ENCODE measurements around the gene SLC45A2. TPM values are rescaled to one million over a fixed set of nuclear protein-coding genes. Genes with fewer than 3 reads are reported as not detected.

The SLC45A2 gene
- total RNA-seq, 1 donor from 2014 or later: not detected

- Histone ChIP-seq H3K9me3 (ENCODE audit: low read depth) (no peaks in the 10 kb centered on the region), H3K9ac (no peak overlapping the region), H3K36me3 (no peaks in the 10 kb centered on the region), H3K4me1 (peaks cover 13% of the 10 kb centered on the region), H3K4me3 (no peak overlapping the region), H3K4me2 (no peak overlapping the region), H3K27me3 (no peaks in the 10 kb centered on the region), H3F3A (ENCODE audit: low read depth) (no peaks in the 10 kb centered on the region), H2AFZ (replicated peaks) (no peak overlapping the region), H4K20me1 (ENCODE audit: low read depth) (peaks cover 6% of the 10 kb centered on the region), H3K27ac (no peak overlapping the region), H3K79me2 (ENCODE audit: low read depth) (no peaks in the 10 kb centered on the region)
- Mint-ChIP-seq H3K9me3 (no peaks in the 10 kb centered on the region), H3K27ac (no peak overlapping the region), H3K4me1 (peaks cover 17% of the 10 kb centered on the region), H3K27me3 (ENCODE audit: insufficient read depth, low read depth) (no peaks in the 10 kb centered on the region), H3K36me3 (peaks cover 9% of the 10 kb centered on the region), H3K4me3 (no peak overlapping the region)
- TF ChIP-seq CTCF (IDR thresholded peaks at IDR 0.05): peak; percentile 67
- no peak for TF ChIP-seq EZH2 (IDR thresholded peaks at IDR 0.05)
- TF ChIP-seq EZH2phosphoT487 (IDR thresholded peaks at IDR 0.05): no peak
- peak; percentile 58 for DNase-seq (ENCODE audit: low spot score)
These were observed 13.0 kb upstream of the SLC45A2 start for GRCh38 chr5:33997331-33997983.

- peaks cover 6% of the 10 kb centered on the region for H4K20me1 ChIP-seq (ENCODE audit: low read depth)
- no peak overlapping the region for H3K4me2 ChIP-seq
- TF ChIP-seq CTCF (IDR thresholded peaks at IDR 0.05): no peak
- TF ChIP-seq EZH2phosphoT487 (IDR thresholded peaks at IDR 0.05): no peak
- TF ChIP-seq EZH2 (IDR thresholded peaks at IDR 0.05): no peak
- DNase-seq (ENCODE audit: low spot score): no peak
- H3K36me3 Mint-ChIP-seq: peaks cover 9% of the 10 kb centered on the region
- peaks cover 4% of the 10 kb centered on the region for H3K4me1 Mint-ChIP-seq
- H3K27me3 ChIP-seq: no peaks in the 10 kb centered on the region
- no peak overlapping the region for H3K9ac ChIP-seq
- H3K27me3 Mint-ChIP-seq (ENCODE audit: insufficient read depth, low read depth): no peaks in the 10 kb centered on the region
- peaks cover 5% of the 10 kb centered on the region for H3K4me1 ChIP-seq
- H2AFZ ChIP-seq (replicated peaks): no peak overlapping the region
- H3K4me3 Mint-ChIP-seq: no peak overlapping the region
- H3K27ac Mint-ChIP-seq: no peak overlapping the region
- no peaks in the 10 kb centered on the region for H3K79me2 ChIP-seq (ENCODE audit: low read depth)
- H3K9me3 Mint-ChIP-seq: no peaks in the 10 kb centered on the region
- no peak overlapping the region for H3K27ac ChIP-seq
- no peaks in the 10 kb centered on the region for H3F3A ChIP-seq (ENCODE audit: low read depth)
- no peak overlapping the region for H3K4me3 ChIP-seq
- H3K9me3 ChIP-seq (ENCODE audit: low read depth): no peaks in the 10 kb centered on the region
- H3K36me3 ChIP-seq: no peaks in the 10 kb centered on the region
These were observed 11.4 kb upstream of the SLC45A2 start for GRCh38 chr5:33995865-33996264.

- Histone ChIP-seq H4K20me1 (ENCODE audit: low read depth) (peaks cover 6% of the 10 kb centered on the region), H3K79me2 (ENCODE audit: low read depth) (no peaks in the 10 kb centered on the region), H3K27ac (no peak overlapping the region), H3K9me3 (ENCODE audit: low read depth) (no peaks in the 10 kb centered on the region), H3K9ac (no peak overlapping the region), H3F3A (ENCODE audit: low read depth) (no peaks in the 10 kb centered on the region), H3K4me3 (no peak overlapping the region), H2AFZ (replicated peaks) (no peak overlapping the region), H3K27me3 (no peaks in the 10 kb centered on the region), H3K36me3 (no peaks in the 10 kb centered on the region), H3K4me1 (no peaks in the 10 kb centered on the region), H3K4me2 (no peak overlapping the region)
- peaks cover 3% of the 10 kb centered on the region for H3K4me1 Mint-ChIP-seq
- H3K27me3 Mint-ChIP-seq (ENCODE audit: insufficient read depth, low read depth): no peaks in the 10 kb centered on the region
- H3K9me3 Mint-ChIP-seq: no peaks in the 10 kb centered on the region
- DNase-seq (ENCODE audit: low spot score): no peak
- H3K4me3 Mint-ChIP-seq: no peak overlapping the region
- no peak for TF ChIP-seq EZH2 (IDR thresholded peaks at IDR 0.05)
- no peak for TF ChIP-seq CTCF (IDR thresholded peaks at IDR 0.05)
- no peak for TF ChIP-seq EZH2phosphoT487 (IDR thresholded peaks at IDR 0.05)
- peaks cover 9% of the 10 kb centered on the region for H3K36me3 Mint-ChIP-seq
- H3K27ac Mint-ChIP-seq: no peak overlapping the region
These were observed 10.4 kb upstream of the SLC45A2 start for GRCh38 chr5:33994845-33995244.
